ENCODE data around the gene FLRT2.

GRCh38 chr14:85533861-85534291 is 3.9 kb downstream of the FLRT2 start:
- no peak for TF ChIP-seq POLR2A (IDR thresholded peaks at IDR 0.05)
- TF ChIP-seq POLR2AphosphoS5 (IDR thresholded peaks at IDR 0.05), result no peak
- no peak for TF ChIP-seq CTCF (IDR thresholded peaks at IDR 0.05)
- TF ChIP-seq EP300 (IDR thresholded peaks at IDR 0.05), result no peak
